M059J (cell line): Measurements from ENCODE around the gene KNCN. TPM values are rescaled to one million over a fixed set of nuclear protein-coding genes. Genes with fewer than 3 reads are reported as not detected.
A peak's percentile ranks its signal among the peaks of the same experiment; 100 is the strongest.

Source experiments
- DNase-seq: peaks from one replicate; pipeline ENCODE4 v3.0.0-alpha.2; 2012; ENCODE audit warnings: low read depth
- total RNA-seq: library from RNA; depleted of rRNA; stranded (reverse); fragments of >200 nt; shearing (Covaris generic); gene quantifications from 2 replicates; pipeline ENCODE4 v1.2.3, GENCODE V29; 2014

Gene KNCN
- total RNA-seq, 1 experiment from 2014 or later = not detected

DNA sequence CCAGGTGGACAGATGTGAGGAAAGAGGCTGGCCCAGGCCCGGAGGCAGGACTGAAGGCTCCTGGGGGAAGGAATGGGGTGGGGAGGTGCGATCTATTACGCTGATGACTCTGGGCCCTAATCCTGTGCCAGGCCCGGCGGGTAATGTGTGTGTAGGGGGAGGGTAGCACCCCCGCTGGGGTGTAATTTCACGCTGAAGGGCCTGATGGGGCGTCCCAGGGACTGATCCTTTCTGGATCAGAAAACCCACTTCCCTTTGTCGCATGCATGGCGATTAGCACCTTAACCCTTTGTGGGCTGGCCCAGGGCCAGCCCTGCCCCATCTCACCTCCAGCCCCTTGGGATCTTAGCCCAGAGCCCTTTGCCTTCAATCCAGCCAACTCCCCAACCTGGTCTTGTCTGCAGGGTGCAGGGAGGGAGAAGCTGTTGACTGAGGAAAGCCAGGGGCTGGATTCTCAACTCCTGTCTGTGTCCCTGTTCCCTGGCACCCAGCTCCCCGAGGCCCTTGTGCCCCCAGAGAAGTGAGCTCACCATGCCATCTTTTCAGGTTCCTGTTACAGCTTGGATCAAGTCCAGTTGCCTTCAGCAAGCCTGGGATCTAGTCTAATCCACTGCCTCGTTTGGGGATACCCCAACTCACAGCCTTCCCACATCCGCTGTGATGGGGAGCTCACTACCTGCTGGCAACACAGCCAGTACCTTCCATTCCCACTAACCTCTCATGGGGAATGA is 26.0 kb downstream of the KNCN start:
- no peak for DNase-seq

GRCh38 chr1:46524843-46525242 is 26.6 kb downstream of the KNCN start:
- DNase-seq = no peak

GRCh38 chr1:46523496-46524353 is 27.7 kb downstream of the KNCN start:
- no peak for DNase-seq

- no peak for DNase-seq
These were observed 28.5 kb downstream of the KNCN start for GRCh38 chr1:46522969-46523320.

DNA sequence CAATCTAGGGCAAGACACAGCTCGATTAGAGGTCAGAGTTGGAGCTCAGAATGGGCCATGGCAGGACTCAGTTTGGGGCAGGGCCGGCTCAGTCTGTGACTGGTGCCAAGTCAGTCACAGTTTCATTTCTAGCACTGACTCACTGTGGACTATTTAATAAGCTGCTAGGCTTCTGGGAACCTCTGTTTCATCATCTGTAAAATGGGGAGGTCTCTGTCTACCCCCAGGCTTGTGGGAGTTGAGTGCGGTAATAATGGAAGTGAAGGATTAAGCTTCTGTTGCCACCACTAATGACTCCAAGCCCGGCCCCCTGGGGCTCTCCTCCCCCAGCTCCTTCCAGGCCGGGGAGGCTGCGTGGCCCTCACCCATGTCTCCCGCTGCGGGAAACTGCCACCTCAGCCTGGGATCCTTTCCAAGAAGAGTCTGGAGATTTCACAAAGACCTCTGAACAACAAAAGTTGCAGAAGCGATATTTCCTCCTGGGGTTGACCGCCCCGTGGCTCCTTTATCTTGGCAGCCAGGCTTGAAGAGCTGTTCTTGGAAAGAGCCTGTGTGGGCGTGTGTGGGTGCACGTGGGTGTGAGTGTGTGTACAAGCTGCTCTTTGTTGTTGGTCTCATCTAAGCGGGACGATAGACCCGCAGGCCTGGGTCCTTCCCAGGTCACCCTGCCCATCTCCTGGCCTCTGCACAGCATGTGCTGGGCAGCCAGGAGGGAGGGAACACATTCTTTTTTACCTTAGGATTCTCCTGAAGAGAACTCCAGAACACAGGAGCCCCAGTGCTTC is 29.1 kb downstream of the KNCN start:
- peak; percentile 93 for DNase-seq

DNA sequence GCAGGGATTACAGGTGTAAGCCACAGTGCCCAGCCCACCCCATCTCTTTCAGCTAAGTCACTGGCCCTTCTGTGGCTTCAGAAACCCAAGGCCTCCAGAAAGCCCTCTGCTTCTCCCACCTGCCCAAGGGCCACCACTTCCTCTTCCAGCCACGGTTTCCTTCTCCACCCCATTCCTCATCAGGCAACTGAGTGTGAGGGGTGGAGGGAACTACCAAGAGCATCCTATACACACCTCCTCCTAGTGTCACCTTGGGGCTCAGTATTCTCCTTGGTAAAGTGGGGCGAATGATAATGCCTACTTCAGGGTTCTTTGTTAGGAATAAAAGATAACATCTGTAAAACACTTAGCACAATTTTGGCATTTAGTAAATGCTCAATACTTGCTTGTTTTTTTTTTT is 30.0 kb downstream of the KNCN start:
- DNase-seq = no peak

GRCh38 chr1:46520063-46520911 is 31.2 kb downstream of the KNCN start:
- DNase-seq = peak; percentile 94

DNA sequence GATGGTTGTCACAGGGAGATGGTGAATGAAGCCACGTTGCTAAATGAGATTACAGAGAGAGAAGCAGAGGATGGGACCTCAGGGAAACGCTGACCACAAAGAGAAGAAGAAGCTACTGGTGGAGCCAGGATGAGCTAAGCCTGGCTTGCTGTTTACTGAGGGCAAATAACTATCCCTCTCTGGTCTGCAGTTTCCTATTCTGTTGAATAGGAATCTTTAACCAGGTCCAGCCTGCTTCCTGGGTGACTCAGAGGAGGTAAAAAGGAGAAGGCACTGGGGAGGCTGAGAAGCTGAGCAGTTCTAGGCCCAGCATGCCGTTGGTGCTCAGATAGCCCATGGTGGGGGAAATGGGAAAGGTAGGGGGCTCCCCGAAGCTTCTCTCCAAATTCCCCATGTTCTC is 32.2 kb downstream of the KNCN start:
- DNase-seq = no peak

DNA sequence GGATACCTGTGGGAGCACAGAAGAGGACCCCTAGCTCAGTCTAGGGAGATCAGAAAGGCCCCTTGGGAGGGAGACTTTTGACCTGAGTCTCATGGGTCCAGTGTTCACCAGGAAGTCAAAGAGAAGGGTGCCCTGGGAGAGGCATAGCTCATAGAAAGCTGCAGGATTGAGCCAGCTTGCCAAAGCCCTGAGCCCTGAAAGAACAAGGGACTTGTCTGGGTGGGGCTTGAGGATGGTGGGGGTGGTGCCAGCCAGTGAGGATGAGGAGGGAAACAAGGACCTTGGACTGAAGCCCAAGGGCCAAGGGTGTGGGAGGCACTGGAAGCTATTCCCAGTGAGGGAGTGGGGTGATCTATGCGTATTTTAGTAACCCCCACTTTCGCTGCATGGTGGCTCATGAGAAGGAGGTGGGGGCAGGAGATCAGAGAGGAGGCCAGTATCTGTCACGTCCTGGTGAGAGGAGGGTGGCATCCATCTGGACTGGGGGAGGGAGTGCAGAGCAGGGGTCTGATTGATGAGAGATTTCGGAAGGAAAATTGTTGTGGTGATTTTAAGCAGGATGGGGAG is 33.4 kb downstream of the KNCN start:
- no peak for DNase-seq

GRCh38 chr1:46517010-46517600 is 34.3 kb downstream of the KNCN start:
- peak; percentile 37 for DNase-seq

DNA sequence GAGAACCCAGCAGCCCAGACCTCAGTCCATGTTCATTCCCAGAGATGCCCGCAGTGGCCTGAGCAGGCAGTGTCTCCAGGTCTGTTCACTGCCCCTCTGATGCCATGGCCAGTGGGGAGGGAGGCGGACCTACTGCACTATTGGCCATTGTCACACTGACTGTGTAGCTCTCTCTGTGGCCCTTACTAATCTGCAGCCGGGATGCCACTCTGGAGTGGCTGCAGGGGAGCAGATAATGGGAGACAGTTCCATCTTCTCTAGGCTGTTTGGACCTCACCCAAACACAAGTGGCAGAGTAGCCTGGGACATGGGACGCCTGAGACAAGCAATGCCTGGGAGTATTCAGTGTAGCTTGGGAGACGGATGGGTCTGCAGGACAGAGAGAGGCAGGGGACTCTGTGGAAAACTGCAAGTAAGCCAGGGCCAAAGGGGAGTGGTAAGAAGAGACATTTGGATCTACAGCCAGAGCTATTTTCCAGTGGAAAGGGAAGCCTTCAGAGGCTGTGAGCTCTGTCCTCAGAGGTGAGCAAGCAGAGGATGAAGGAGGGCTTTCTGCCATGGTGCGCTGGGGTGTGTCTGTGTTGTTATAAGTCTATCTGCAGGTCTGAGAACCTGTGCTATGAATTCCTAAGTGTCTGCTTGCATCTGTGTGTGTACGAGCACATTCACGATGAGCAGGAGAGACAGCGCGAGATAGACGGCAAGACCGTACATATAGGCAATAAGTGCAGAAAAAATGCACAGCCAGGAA is 35.1 kb downstream of the KNCN start:
- DNase-seq = no peak

DNA sequence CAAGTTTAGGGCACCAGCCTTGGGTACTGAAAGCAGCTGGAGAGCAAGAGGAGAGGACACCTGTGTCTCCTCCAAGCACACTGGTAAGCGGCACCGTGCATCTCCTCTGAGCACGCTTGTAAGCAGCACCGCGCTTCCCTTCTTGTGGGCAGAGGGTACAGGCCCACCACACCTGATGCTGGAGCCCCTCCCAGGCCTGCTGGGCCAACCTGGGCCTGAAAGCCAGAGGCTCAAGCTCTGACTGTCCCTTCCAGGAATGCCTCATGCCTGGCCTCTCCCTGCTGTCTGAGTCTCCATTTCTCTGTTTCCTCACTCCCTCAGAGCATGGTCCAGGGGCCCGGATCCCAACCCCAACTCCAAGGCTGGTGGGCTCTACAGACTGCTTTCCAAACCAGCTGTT is 35.9 kb downstream of the KNCN start:
- no peak for DNase-seq

DNA sequence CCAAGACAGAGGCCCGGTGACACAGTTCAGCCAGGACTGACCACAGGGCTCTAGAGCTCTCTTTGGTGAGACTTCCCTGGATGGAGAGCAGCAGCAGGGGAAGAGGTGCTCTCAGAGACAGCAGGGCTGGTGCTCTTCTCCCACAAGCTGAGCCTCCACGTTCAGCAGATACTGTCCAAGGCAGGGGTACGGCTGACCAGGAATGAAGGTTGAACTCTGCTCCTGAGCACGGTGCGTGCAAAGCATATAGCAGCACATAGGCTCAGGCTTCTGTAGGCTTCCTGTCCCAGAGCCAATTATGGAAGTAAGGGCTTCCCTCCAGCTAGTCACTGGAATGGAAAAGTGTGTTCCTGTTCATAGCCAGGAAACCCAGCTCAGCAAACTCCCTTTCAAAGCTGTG is 37.9 kb downstream of the KNCN start:
- no peak for DNase-seq

GRCh38 chr1:46512792-46513190 is 38.7 kb downstream of the KNCN start:
- DNase-seq = no peak

- DNase-seq = no peak
These were observed 39.2 kb downstream of the KNCN start for GRCh38 chr1:46512135-46512791.

DNA sequence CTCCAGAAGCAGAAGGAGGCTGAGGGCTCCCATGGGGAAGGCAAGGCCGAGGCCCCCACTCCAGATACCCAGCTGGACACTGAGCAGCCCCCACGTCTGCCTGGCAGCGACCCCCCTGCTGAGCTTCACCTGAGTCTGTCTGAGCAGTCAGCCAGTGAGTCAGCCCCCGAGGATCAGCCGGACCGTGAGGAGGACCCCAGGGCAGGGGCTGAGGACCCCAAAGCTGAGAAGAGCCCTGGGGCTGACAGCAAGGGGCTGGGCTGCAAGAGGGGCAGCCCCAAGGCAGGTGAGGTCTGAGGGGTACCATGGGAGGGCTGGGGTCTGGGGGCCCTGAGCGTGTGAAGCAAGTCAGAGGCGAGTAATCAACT is 40.5 kb downstream of the KNCN start:
- no peak for DNase-seq

- DNase-seq = no peak
These were observed 41.0 kb downstream of the KNCN start for GRCh38 chr1:46510341-46510997.

- DNase-seq = peak; percentile 65
These were observed 42.7 kb downstream of the KNCN start for GRCh38 chr1:46508757-46509156.
